Neural cell (in vitro differentiated cells): ENCODE measurements around the gene MAST4. TPM values are rescaled to one million over a fixed set of nuclear protein-coding genes. Genes with fewer than 3 reads are reported as not detected.

Experiments used
- H2AFZ ChIP-seq: fragments of 200-600, 300-800 bp; sonication (generic), shearing (Covaris generic); 2 replicates; pipeline ENCODE4 v1.6.0; 2014; ENCODE audit warnings: low read depth, mild to moderate bottlenecking, antibody characterized with exemption, low read length, moderate library complexity
- H3F3A ChIP-seq: fragments of 200-600 bp; shearing (Covaris generic); 2 replicates; pipeline ENCODE4 v1.6.1; 2016; ENCODE audit warnings: mild to moderate bottlenecking, moderate library complexity, mixed read lengths, antibody characterized with exemption, low read length; ENCODE audit not compliant: insufficient read depth, poor library complexity, severe bottlenecking
- H3K27ac ChIP-seq: fragments of 200-600, 300-800 bp; sonication (generic), shearing (Covaris generic); 2 replicates; pipeline ENCODE4 v1.5.1; 2014; ENCODE audit warnings: mild to moderate bottlenecking, low read length, moderate library complexity
- H3K27me3 ChIP-seq: fragments of 300-800, 200-600 bp; sonication (generic), shearing (Covaris generic); 2 replicates; pipeline ENCODE4 v1.6.0; 2014; ENCODE audit warnings: mild to moderate bottlenecking, low read depth, low read length, moderate library complexity; ENCODE audit not compliant: insufficient read depth
- H3K36me3 ChIP-seq: fragments of 300-800, 200-600 bp; sonication (generic), shearing (Covaris generic); 2 replicates; pipeline ENCODE4 v1.5.1; 2014; ENCODE audit warnings: mild to moderate bottlenecking, antibody characterized with exemption, low read length, moderate library complexity; ENCODE audit not compliant: insufficient read depth
- H3K4me2 ChIP-seq: fragments of 300-800, 200-600 bp; sonication (generic), shearing (Covaris generic); 2 replicates; pipeline ENCODE4 v1.6.0; 2014; ENCODE audit warnings: mild to moderate bottlenecking, low read length
- H3K4me3 ChIP-seq: fragments of 300-800, 200-600 bp; sonication (generic), shearing (Covaris generic); 2 replicates; pipeline ENCODE4 v1.5.1; 2014; ENCODE audit warnings: mild to moderate bottlenecking, low read length, moderate library complexity
- H3K79me2 ChIP-seq: fragments of 200-600 bp; shearing (Covaris generic); replicated peaks from 2 replicates; pipeline ENCODE4 v1.6.0; 2014; ENCODE audit warnings: mild to moderate bottlenecking, low read length, moderate library complexity; ENCODE audit not compliant: insufficient read depth
- H3K9ac ChIP-seq: fragments of 300-800, 200-600 bp; sonication (generic), shearing (Covaris generic); 2 replicates; pipeline ENCODE4 v1.6.1; 2016; ENCODE audit warnings: mild to moderate bottlenecking, low read length, mixed read lengths
- H3K9me2 ChIP-seq: fragments of 200-600 bp; shearing (Covaris generic); 2 replicates; pipeline ENCODE4 v1.6.1; 2016; ENCODE audit warnings: mild to moderate bottlenecking, low read length, mixed read lengths; ENCODE audit not compliant: insufficient read depth
- H3K9me3 ChIP-seq: fragments of 200-600, 300-800 bp; sonication (generic), shearing (Covaris generic); 2 replicates; pipeline ENCODE4 v1.6.1; 2016; ENCODE audit warnings: mild to moderate bottlenecking, mixed run types, low read length, moderate library complexity, mixed read lengths
- H4K20me1 ChIP-seq: fragments of 200-600 bp; shearing (Covaris generic); 2 replicates; pipeline ENCODE4 v1.6.1; 2016; ENCODE audit warnings: mild to moderate bottlenecking, mixed run types; ENCODE audit not compliant: insufficient read depth
- CTCF ChIP-seq: fragments of 450-650 bp; IDR thresholded peaks from 2 replicates; pipeline ENCODE4 v1.5.1; 2014; ENCODE audit warnings: antibody characterized with exemption, mild to moderate bottlenecking, moderate library complexity; ENCODE audit not compliant: poor library complexity, severe bottlenecking
- EP300 ChIP-seq: fragments of 450-650 bp; conservative IDR thresholded peaks from 2 replicates; pipeline ENCODE4 v1.6.1; 2014; ENCODE audit warnings: antibody characterized with exemption, mild to moderate bottlenecking, moderate library complexity; ENCODE audit not compliant: poor library complexity, severe bottlenecking
- EZH2 ChIP-seq: fragments of 200-600, 300-800 bp; shearing (Covaris generic), sonication (generic); IDR thresholded peaks from 2 replicates; pipeline ENCODE4 v1.6.1; 2014; ENCODE audit warnings: antibody characterized with exemption, low read length, borderline replicate concordance, mild to moderate bottlenecking; ENCODE audit not compliant: insufficient read depth, poor library complexity, severe bottlenecking
- MXI1 ChIP-seq: fragments of 450-650 bp; conservative IDR thresholded peaks from 2 replicates; pipeline ENCODE4 v1.6.1; 2014; ENCODE audit warnings: antibody characterized with exemption, mild to moderate bottlenecking; ENCODE audit not compliant: poor library complexity, severe bottlenecking
- POLR2AphosphoS5 ChIP-seq: IDR thresholded peaks from 2 replicates; pipeline ENCODE4 v1.6.1; 2012
- RAD21 ChIP-seq: fragments of 450-650 bp; conservative IDR thresholded peaks from 2 replicates; pipeline ENCODE4 v1.6.1; 2014; ENCODE audit warnings: antibody characterized with exemption, mild to moderate bottlenecking, moderate library complexity
- REST ChIP-seq: IDR thresholded peaks from 2 replicates; pipeline ENCODE4 v1.6.1; 2012; ENCODE audit warnings: borderline replicate concordance
- SMC3 ChIP-seq: fragments of 450-650 bp; conservative IDR thresholded peaks from 2 replicates; pipeline ENCODE4 v1.6.1; 2014; ENCODE audit warnings: antibody characterized with exemption, mild to moderate bottlenecking, moderate library complexity; ENCODE audit not compliant: poor library complexity
- TAF1 ChIP-seq: IDR thresholded peaks from 2 replicates; pipeline ENCODE4 v1.6.1; 2012; ENCODE audit warnings: low read depth
- polyA plus RNA-seq: library from polyadenylated mRNA; depleted of rRNA; stranded (reverse); fragments of >200 nt; gene quantifications from 2 replicates; pipeline ENCODE4 v1.2.3, GENCODE V29; 2014

MAST4 gene
- polyA plus RNA-seq, 1 donor from 2014 or later = 2.3 TPM

GRCh38 chr5:67090040-67090439 lies 493.8 kb downstream of the MAST4 start:
- TF ChIP-seq RAD21 (no peak), SMC3 (no peak)
- H3K79me2 ChIP-seq = no peaks in the 10 kb centered on the region
- H3K4me3 ChIP-seq = no peak overlapping the region
- peaks cover 1% of the 10 kb centered on the region for H3F3A ChIP-seq
- no peaks in the 10 kb centered on the region for H3K9me2 ChIP-seq
- H3K27me3 ChIP-seq = no peaks in the 10 kb centered on the region
- no peaks in the 10 kb centered on the region for H3K36me3 ChIP-seq
- no peak overlapping the region for H3K9ac ChIP-seq
- no peak overlapping the region for H2AFZ ChIP-seq
- H4K20me1 ChIP-seq = no peaks in the 10 kb centered on the region
- no peak overlapping the region for H3K27ac ChIP-seq
- no peak overlapping the region for H3K4me2 ChIP-seq
- H3K9me3 ChIP-seq = no peaks in the 10 kb centered on the region

GRCh38 chr5:67090593-67090992 lies 494.4 kb downstream of the MAST4 start:
- no peaks in the 10 kb centered on the region for H3K79me2 ChIP-seq
- H3K9ac ChIP-seq = no peak overlapping the region
- H3K4me3 ChIP-seq = no peak overlapping the region
- H4K20me1 ChIP-seq = no peaks in the 10 kb centered on the region
- no peaks in the 10 kb centered on the region for H3K27me3 ChIP-seq
- no peaks in the 10 kb centered on the region for H3K9me2 ChIP-seq
- H3K36me3 ChIP-seq = no peaks in the 10 kb centered on the region
- H3K9me3 ChIP-seq = no peaks in the 10 kb centered on the region
- TF ChIP-seq REST (no peak), TAF1 (no peak), RAD21 (no peak), POLR2AphosphoS5 (no peak), CTCF (no peak)
- H3K27ac ChIP-seq = no peak overlapping the region
- no peak overlapping the region for H3K4me2 ChIP-seq
- H2AFZ ChIP-seq = no peak overlapping the region
- H3F3A ChIP-seq = peaks cover 5% of the 10 kb centered on the region

- Histone ChIP-seq H3K79me2 (no peaks in the 10 kb centered on the region), H4K20me1 (no peaks in the 10 kb centered on the region), H3K27me3 (no peaks in the 10 kb centered on the region), H3K9ac (no peak overlapping the region), H3K9me2 (no peaks in the 10 kb centered on the region), H3K9me3 (no peaks in the 10 kb centered on the region), H3K4me2 (no peak overlapping the region), H3K36me3 (no peaks in the 10 kb centered on the region), H3F3A (peaks cover 5% of the 10 kb centered on the region), H3K27ac (no peak overlapping the region), H3K4me3 (no peak overlapping the region), H2AFZ (no peak overlapping the region)
- no peak for TF ChIP-seq EZH2
- TF ChIP-seq POLR2AphosphoS5 = no peak
- no peak for TF ChIP-seq MXI1
- no peak for TF ChIP-seq SMC3
- no peak for TF ChIP-seq EP300
- TF ChIP-seq REST = no peak
- TF ChIP-seq TAF1 = no peak
- no peak for TF ChIP-seq RAD21
- no peak for TF ChIP-seq CTCF
Measured at GRCh38 chr5:67092535-67092934, 496.3 kb downstream of the MAST4 start.
